ENCODE data around the gene NIPAL1.
"Not testable (repeated sequence)": the region's sequence is repeated elsewhere in the genome, so short reads cannot be mapped to it uniquely, and the experiment has no call there.

NIPAL1 gene

DNA sequence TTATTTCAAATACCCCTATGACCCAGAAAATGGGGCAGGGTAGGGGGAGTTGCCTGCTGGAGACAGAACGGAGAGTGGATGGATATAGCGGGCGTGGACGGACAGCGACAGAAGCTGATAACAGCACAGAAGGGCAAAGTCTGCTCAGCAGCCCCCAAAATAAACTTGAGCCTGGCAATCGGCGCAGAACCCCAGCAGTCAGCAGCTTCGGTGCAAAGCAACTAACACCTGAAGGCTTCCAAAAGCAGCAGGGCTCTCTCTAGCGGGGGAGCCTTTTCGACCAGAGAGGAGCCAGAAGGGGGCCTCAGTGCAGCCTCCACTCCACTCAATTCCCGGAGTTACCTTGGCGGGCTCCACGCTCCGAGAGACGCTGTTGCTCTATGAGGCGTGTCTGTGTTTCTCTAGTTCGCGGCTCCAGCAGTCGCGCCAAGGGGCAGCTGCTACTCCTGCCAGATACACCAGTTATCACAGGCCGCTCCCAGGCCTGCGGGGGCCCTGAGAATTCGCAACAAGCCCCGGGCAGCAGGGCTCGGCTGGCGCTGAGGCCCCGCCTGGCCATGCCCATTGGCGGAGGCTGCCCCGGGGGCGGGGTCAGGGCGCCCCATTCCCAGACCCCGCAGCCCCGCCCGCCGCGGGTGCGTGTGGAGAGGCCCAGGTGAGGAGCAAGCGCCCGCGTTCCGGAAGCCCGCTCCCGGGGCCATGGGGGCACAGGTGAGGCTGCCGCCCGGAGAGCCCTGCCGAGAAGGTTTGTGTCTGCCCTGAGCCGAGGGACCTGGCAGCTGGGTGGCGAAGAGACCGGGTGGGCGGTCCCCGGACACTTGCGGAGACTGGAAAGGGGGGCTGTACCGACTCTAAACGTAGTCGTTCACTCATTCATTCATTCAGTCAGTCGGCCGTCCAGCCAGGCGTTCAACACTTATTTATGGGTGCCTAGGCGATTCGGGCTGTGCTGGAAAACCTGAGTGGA is at the start of gene NIPAL1, which contains the start of gene CNGA1:
TSS of gene NIPAL1 (plus strand) at position 632 of the 967 bp plus-strand sequence. CDS start at position 700, 68 bp downstream.
TSS of gene CNGA1 (minus strand) at position 541 of the 967 bp plus-strand sequence. CDS start 63,992 bp downstream, outside the sequence.
- no peak for FAIRE-seq

DNA sequence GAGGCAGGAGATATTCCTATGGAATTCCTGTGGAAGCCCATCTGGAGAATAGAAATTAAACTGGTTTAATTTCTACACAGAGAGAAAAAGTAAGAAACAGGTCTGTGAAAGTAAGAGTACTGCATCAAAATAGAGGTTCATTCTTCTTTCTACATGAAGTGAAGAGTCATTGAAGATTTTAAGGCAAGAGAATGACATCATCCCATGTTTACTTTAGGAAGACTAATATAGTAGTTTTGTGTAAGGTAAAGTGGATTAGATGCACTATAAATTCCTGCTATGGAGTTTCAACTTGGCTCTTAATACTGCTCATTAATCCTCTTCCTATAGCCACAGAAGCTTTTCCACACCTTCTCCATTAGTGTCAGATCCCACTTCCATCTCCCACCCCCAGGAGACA is 47.7 kb upstream of the NIPAL1 start:
- FAIRE-seq = no peak

DNA sequence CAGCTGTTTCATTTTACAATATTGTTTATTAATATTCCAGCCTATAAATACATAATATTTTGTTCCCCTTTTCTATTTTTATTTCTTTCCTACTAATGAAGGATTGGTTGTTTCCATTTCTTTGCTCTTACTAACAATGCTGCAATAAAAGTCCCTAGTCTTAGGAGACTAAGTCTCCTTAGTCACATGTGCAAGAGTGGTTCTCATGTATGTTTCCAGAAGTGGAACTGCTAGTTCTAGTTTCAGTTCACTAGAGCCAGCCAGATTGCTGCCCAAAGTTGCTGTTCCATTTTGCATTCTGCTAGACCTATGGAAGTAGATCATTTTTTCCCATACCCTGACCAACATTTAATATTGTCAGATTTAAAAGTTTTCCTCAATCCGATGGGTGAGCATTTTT is 44.4 kb upstream of the NIPAL1 start:
- FAIRE-seq = no peak

DNA sequence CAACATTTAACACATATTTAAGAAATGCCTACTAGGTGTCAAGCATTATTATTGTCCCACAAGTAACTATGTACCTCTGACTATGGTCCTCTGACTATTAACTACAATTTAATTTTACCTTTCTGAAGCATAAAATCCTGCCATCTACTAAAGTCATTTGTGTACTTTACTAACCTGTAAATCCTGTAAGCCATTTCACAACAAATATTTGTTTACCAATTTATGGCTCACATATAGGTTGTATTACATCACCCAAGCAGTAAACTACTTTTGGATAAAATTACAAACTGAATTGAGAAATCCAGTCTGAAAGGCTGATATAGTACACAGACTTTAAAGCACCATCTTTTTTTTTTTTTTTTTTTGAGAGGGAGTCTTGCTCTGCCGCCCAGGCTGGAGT is 43.9 kb upstream of the NIPAL1 start:
- no peak for FAIRE-seq

DNA sequence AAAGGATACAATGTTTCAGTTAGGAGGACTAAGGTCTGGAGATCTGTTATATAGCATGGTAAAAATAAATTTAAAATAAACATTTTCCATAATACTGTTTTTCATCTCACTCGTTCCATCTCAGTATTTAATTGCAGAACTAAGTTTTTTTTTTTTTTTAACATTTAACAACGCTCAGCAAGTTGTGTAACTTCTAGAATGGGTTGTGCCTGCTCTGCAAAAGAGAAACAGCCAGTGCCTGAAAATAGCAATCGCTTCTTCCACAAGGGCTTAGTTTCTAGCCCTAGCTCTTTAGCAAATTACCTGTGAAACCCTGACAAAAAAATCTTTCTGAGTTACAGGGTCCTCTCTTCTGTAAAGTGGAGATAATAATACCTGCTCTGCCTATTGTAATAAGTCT is 42.0 kb upstream of the NIPAL1 start:
- no peak for FAIRE-seq

DNA sequence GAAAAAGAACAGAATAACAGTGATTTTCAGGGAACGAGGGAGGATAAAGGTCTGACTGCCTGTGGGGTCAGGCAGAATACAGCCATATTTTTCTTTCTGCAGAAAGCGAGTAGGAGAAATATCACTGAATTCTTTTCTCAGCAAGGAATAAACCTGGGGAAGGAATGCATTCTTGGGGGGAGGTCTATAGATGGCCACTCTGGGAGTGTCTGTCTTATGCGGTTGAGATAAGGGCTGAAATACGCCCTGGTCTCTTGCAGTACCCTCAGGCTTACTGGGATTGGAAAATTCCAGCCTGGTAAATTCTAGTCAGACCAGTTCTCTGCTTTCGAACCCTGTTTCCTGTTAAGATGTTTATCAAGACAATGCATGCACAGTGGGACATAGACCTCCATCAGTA is 26.4 kb upstream of the NIPAL1 start:
- FAIRE-seq = no peak

DNA sequence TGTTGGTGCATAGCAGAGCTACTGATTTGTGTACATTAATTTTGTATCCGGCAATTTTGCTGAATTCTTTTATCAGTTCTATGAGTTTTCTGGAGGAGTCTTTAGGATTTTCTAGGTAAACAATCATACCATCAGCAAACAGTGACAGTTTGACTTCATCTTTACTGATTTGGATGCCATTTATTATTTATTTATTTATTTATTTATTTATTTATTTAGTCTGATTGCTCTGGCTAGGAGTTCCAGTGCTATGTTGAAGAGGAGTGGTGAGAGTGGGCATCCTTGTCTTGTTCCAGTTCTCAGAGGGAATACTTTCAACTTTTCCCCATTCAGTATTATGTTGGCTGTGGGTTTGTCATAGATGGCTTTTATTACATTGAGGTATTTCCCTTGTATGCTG is 24.1 kb upstream of the NIPAL1 start:
- not testable (repeated sequence) for FAIRE-seq

DNA sequence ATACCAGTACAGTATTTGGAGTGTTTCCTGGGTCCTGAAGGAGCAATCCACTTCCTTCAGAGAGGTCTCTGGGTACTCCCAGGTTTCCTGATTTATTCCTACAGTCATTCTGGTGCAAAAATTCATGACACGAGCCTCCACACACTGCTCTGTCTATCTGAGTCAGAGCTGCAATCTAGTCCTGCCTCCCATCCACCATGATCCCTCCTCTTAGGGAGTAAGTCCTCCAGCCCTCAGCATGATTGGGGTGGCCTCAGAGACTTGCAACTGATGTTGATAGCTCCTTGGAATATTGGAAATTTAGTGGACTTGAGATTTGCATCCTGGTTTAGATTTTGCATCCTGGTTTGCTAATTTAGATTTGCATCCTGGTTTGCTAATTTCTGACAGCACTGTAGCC is 20.6 kb upstream of the NIPAL1 start:
- FAIRE-seq = no peak

DNA sequence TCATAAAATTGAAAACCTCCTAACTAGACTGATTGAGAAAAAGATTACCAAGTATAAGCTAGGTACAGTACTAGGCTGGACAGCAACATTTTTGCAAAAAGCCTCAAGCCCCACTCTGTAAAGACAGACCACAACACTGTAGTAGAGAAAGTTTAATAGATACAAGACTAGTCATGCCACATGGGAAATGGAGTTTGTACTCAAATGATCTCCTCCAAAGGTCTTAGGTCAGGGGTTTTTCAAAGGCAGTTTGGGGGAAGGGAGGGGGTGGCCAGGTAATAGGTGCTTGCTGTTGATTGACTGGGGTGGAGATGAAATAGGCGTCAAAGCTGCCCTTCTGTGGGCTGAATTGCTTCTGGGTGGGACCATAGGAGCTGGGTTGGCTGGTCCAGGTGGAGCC is 14.3 kb upstream of the NIPAL1 start:
- no peak for FAIRE-seq

DNA sequence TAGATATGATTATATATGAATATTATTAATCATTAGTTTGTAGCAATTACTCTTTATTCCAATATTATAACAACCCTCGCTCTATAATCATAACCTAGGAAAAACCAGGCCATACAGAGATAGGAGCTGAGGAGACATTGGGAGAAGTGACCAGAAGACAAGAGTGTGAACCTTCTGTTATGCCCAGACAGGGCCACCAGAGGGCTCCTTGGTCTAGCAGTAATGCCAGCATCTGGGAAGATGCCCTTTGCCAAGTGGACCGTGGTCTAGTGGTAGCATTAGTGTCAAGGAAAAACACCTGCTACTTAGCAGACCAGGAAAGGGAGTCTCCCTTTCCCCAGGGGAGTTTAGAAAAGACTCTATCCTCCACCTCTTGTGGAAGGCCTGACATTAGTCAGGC is 13.0 kb upstream of the NIPAL1 start:
- not testable (repeated sequence) for FAIRE-seq

DNA sequence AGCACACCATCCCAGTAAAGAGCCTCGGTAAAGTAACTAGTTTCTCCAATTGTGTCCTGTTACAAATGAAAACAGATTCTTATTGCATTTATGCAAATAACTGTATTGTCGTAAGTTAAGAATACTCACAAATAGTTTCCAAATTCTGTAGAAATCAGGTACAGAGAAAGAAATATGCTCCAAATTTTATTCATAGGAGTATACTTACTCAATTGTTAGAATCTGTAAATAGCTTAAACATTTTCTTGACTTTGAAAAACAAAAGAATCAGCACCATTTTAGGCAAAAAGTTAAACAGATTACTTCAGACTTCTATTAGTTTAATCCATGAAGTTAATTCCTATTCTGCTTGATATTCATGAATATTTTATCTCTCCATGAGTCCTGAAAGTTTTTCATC is 10.8 kb upstream of the NIPAL1 start:
- FAIRE-seq = no peak

DNA sequence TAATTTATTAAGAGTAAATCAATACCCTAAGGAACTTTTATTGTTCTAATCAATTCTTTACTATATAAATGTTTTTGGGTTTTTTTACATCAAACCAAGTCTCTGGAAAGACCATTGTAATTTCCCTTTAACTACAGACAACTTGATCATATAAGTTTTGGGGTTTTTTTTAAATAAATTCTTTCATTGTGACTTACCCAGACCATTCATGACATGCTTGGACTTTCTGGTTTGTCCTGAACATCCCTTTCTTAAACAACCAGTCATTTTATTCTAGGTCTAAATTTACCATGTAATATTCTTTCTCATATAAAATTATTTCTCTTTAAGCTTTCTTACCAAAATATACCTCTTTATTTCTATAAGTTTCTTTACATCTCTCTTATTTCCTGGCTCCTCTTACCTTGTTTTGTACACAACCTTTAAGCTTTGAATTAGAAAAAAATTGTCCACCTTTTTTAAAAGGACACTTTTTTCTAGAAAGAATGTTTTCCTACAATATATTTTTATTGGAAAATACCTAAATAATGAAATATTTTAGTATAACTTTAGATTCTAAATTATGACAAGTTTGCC is 8.5 kb upstream of the NIPAL1 start:
- no peak for FAIRE-seq

DNA sequence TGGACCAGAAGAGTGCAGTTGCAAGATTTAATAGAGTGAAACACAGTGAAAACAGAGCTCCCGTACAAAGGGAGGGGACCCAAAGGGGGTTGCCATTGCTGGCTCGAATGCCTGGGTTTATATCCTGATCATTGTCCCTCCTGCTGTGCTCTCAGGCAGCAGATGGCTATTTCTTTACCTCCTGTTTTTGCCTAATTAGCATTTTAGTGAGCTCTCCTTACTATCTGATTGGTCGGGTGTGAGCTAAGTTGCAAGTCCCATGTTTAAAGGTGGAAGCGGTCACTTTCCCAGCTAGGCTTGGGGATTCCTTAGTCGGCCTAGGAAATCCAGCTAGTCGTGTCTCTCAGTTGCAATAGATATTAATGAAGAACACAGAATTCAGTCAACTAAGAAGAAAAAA is 5.7 kb upstream of the NIPAL1 start:
- not testable (repeated sequence) for FAIRE-seq

DNA sequence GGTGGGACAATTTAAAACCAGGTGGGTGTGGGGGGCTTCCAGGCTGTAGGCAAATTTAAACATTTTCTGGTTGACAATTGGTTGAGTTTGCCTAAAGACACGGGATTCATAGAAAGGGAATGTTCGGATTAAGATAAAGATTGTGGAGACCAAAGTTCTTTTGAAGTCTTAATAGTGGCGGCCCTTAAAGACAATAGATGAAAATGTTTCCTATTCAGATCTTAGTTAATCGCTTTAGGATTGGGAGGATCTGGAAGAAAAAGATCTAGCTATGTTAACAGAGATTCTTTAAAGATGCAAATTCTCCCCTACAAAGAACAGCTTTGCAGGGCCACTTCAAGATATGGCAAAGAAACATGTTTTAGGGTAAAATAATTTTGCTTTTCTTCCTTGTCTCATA is 4.8 kb upstream of the NIPAL1 start:
- no peak for FAIRE-seq

DNA sequence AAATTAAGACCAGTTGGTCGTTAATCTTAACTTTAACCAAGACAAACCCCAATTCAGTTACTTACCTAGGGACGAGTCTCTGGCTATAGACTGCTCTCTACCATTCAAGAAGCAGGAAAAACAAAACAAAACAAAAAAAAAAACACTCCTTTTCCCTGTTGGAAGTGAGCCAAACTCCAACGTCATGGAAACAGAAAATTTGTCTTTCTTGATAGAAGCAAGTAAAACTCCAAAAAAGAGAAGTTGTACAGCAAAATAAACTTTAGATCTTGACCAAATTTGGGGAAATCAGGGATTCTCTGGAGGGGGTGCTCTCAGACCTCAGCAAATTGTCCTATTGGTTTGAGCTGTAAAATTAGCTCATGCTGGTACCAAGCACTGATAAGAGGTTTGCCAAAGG is 3.7 kb upstream of the NIPAL1 start:
- no peak for FAIRE-seq

DNA sequence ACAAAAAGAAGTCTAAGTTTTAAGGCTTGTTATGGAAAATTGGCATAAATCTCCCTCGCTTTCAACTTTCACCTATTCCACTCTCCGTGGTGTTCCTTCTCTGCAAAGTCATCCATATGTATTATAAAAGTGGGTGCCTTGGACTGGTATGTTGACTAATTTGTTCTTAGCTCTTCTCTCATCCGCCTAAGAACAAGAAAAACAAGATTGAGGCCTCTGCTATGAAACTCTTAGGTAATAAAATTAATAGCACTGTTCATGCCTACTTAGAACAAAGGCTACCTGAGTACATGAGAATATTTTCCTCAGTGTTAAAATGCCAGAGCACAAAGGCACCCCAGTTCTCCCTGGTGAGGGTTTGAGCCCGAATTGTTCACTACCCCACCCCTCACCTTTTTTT is 1.4 kb upstream of the NIPAL1 start:
- no peak for FAIRE-seq

DNA sequence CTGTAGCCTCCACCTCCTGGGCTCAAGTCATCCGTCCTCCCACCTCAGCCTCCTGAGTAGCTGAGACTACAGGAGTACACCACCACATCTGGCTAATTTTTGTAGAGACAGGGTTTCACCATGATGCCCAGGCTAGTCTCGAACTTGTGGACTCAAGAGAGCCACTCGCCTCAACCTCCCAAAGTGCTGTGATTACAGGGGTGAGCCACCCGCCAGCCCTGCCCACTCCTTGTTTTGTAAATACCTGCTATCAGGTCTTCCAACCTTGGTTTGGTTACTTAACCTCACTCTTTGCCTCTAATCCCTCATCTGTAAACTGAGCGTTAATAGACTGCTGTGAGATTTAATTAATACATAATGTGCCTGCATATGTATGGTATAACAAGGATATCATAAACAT is 894 bp upstream of the NIPAL1 start:
- FAIRE-seq = no peak

DNA sequence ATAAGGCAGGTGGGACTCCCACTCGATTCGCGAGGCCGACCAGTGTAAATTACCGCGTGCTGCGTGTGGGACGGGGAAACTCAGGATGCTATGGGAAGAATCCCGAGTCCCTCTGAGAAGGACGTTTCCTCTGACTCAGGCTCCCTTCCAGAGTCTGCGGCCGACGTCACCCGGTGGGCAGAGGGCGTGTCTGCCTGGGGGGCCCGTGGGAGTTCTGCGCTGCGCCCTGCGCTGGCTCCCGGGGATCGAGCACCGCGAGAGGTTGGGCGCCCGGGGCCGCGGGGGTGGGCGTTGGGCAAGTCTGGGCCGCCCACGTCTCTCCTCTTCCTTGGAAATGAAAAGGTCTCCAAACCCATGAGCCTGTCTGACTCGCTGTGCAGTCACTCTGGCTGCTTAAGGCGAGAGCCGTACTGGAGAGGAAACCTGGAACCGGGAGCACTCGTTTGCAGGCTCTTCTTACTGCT is 568 bp downstream of the NIPAL1 start:
- no peak for FAIRE-seq

DNA sequence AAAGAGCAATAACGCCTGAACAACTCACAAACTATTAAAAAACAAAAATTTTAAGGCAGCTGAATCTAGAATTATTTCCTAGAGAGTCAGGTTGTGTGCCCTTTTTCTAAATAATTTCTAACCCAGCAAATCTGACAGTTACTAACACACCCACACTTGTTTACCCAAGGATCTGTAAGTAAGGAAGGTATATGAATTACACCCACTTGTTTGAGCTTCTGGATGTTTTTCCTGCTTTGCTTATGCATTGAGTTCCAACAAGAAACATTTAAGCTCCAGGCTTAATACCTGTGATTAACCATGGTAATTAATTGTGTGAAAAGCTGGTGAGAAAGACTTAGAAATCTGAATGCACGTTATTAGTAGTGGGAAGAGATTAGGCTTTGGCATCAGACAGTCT is 1.5 kb downstream of the NIPAL1 start:
- FAIRE-seq = no peak

DNA sequence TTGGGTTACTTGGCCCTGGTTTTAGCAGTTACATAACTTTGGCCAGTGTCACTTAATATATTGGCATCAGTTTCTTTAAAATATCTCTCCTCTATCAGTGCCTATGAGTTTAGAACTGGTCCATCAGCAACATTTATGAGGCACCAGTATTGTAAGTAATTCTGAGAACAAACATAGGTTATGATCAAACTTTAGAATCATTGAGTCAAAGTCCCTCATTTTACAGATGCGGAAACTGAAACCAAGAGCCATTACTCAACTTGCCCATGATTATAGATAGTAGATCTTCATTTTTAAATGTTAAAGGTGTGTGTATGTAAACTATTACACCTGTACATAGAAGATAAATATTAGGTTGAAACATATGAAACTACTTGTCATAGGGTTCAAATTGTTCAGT is 4.5 kb downstream of the NIPAL1 start:
- FAIRE-seq = no peak

DNA sequence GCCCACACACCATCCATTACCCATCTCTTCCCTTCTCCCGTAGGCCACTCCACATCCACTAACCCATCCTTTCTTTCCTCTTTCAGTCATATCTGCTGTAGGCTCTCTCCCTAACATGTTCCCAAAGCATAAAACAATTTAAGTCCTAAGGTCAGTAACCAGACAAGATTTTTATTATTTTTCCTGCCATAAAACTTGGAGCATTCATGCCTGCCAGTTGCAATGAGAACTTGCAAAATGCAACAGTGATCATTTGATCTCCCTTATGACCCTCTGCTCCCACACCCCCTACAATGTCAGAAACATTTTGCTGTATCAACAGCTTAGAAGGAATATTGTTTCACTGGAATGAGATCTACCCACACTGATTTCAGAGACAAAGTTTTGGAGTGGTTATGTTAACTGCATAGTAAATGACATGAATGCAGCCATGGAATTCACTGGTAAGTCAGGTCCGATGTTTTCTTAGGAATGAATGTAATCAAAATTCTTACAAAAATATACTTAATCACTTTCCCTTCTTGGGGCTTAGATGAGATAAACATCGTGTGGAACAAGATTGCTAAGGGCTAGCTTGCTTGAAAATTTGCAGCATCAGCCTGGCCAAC is 5.7 kb downstream of the NIPAL1 start:
- no peak for FAIRE-seq

DNA sequence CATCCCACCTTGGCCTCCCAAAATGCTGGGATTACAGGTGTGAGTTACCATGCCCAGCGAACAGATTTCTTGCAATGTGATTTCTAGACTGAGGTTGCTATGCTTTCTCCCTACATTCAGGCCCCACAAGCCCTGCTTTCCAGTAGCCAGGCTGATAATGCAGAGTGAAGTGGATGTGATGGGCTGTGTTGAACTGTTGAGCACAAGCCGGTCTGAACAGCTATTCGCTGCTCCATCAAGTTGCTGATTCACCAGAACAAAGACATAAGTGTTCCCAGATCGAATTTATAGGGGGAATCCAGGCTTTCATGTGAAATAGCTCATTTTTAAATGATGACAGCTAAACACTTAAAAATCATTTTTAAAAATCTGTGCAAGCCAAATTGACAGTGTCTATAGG is 8.0 kb downstream of the NIPAL1 start:
- FAIRE-seq = no peak

DNA sequence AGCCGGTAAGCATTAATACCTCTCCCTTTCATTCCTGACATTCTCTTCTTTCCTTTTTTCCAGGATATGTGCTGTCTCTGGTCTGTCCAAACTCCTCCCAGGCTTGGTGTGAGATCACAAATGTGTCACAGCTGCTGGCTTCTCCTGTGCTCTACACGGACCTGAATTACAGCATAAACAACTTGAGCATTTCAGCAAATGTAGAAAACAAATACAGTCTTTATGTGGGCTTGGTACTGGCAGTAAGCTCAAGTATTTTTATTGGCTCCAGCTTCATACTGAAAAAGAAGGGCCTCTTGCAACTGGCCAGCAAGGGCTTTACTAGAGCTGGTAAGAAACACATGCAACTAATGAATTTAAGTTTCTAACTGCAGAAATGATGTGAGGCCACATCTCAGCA is 8.4 kb downstream of the NIPAL1 start:
- FAIRE-seq = no peak

DNA sequence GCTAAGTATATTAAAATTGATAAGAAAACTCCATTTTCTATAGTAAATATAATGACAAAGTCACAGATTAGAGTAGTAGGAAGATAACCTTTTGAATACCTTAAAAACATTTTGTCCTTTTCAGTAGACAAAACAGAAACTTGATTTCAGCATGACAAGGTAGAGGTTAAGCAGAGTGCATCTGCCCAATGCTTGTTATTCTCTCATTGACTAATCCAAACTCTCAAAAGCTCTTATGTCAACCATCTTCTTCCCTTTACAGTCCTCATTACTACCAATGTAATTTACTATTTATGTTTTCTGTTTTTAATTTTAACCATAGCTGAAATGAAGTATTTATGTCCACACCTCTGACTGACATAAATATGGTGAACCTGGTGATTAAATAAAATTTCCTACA is 11.1 kb downstream of the NIPAL1 start:
- FAIRE-seq = no peak
